ENCODE data around the gene TMEM18. TPM values are rescaled to one million over a fixed set of nuclear protein-coding genes. Genes with fewer than 3 reads are reported as not detected.

The TMEM18 gene
- total RNA-seq, 1 experiment from 2014 or later: 49.6 TPM

- BruUV-seq (replicated peaks): no TSS peak
- CTCF ChIA-PET: no interaction called here
- no peak overlapping the region for H3K4me3 ChIP-seq (ENCODE audit: low read depth in 2 of 2, low read length in 2 of 2)
- in situ Hi-C loops (cut with HindIII; ENCODE audit: low pct_unique_long_range_greater_than_20kb, low sequenced_read_pairs) (no loop called here), intact Hi-C loops (cut with micrococcal nuclease; ENCODE audit: unreplicated experiment) (no loop called here)
- DNase-seq (ENCODE audit: low read depth, low spot score) (no peak), ATAC-seq (no peak)
- no peaks in the 10 kb centered on the region for H3K27me3 ChIP-seq (ENCODE audit: control insufficient read depth, insufficient read depth, low read length)
- H3K9me3 ChIP-seq (ENCODE audit: control insufficient read depth, insufficient read depth, low read depth, low read length): peaks cover 3% of the 10 kb centered on the region; the same call in 1 of the 2 replicates
- POLR2A ChIA-PET: no interaction called here
- TF ChIP-seq TCF7L2 (IDR thresholded peaks at IDR 0.05; ENCODE audit: low read depth, low read length) (no peak), SIN3A (IDR thresholded peaks at IDR 0.05; ENCODE audit: borderline replicate concordance, insufficient read depth, low read depth, low read length) (no peak), REST (IDR thresholded peaks at IDR 0.05; ENCODE audit: insufficient read depth in 1 of 2, low read depth in 2 of 2, low read length in 1 of 2) (no peak), POLR2AphosphoS5 (IDR thresholded peaks at IDR 0.05; ENCODE audit: low read depth, low read length) (no peak), CTCF (IDR thresholded peaks at IDR 0.05) (no peak)
- peaks cover 21% of the 10 kb centered on the region for H3K4me1 ChIP-seq (ENCODE audit: control insufficient read depth, insufficient read depth, low read length)
- H3K27ac ChIP-seq (ENCODE audit: low read length): no peak overlapping the region
- H3K36me3 ChIP-seq (ENCODE audit: control insufficient read depth, insufficient read depth, low read length): peaks cover 4% of the 10 kb centered on the region
Observed at GRCh38 chr2:678964-679363, 1.8 kb upstream of the TMEM18 start.

GRCh38 chr2:677959-678550, 849 bp upstream of the TMEM18 start:
- intact Hi-C loops (cut with micrococcal nuclease; ENCODE audit: unreplicated experiment) (no loop called here), in situ Hi-C loops (cut with HindIII; ENCODE audit: low pct_unique_long_range_greater_than_20kb, low sequenced_read_pairs) (no loop called here)
- Histone ChIP-seq H3K27me3 (ENCODE audit: control insufficient read depth, insufficient read depth, low read length) (no peaks in the 10 kb centered on the region), H3K4me3 (ENCODE audit: low read depth in 2 of 2, low read length in 2 of 2) (peak overlapping the region; percentile 90 to 99), H3K9me3 (ENCODE audit: control insufficient read depth, insufficient read depth, low read depth, low read length) (no peaks in the 10 kb centered on the region), H3K4me1 (ENCODE audit: control insufficient read depth, insufficient read depth, low read length) (peaks cover 21% of the 10 kb centered on the region), H3K36me3 (ENCODE audit: control insufficient read depth, insufficient read depth, low read length) (peaks cover 4% of the 10 kb centered on the region), H3K27ac (ENCODE audit: low read length) (peak overlapping the region; percentile 99)
- DNase-seq (ENCODE audit: low read depth, low spot score) (no peak), ATAC-seq (no peak)
- ChIA-PET CTCF (no interaction called here), POLR2A (interaction anchor here (0.6 kb wide), 2 partner anchors 641 to 663 kb away, joined by 3 to 4 read pairs; no protein-coding TSS in a partner anchor)
- no TSS peak for BruUV-seq (replicated peaks)
- TF ChIP-seq REST (IDR thresholded peaks at IDR 0.05; ENCODE audit: insufficient read depth in 1 of 2, low read depth in 2 of 2, low read length in 1 of 2): no peak
- no peak for TF ChIP-seq SIN3A (IDR thresholded peaks at IDR 0.05; ENCODE audit: borderline replicate concordance, insufficient read depth, low read depth, low read length)
- TF ChIP-seq POLR2AphosphoS5 (IDR thresholded peaks at IDR 0.05; ENCODE audit: low read depth, low read length): no peak
